BE2C (cell line): ENCODE measurements around the gene DOCK11.

Source experiments
- DNase-seq: peaks from one replicate; pipeline ENCODE4 v3.0.0-alpha.2; 2020
- H3K27me3 ChIP-seq: fragments of 250-450 bp; sonication (Bioruptor Pico); 2 replicates; pipeline ENCODE4 v1.5.1; 2020; ENCODE audit warnings: mild to moderate bottlenecking
- H3K36me3 ChIP-seq: fragments of 250-450 bp; sonication (Bioruptor Pico); 2 replicates; pipeline ENCODE4 v1.5.1; 2020; ENCODE audit warnings: mild to moderate bottlenecking
- H3K4me1 ChIP-seq: fragments of 250-450 bp; sonication (Bioruptor Pico); 2 replicates; pipeline ENCODE4 v1.5.1; 2020
- H3K4me3 ChIP-seq: 2 replicates; pipeline ENCODE4 v1.5.1; 2011; ENCODE audit warnings: low read depth, low read length
- H3K9me3 ChIP-seq: fragments of 250-450 bp; sonication (Bioruptor Pico); 2 replicates; pipeline ENCODE4 v1.5.1; 2020
- TF ChIP-seq, protein P1 (sequence below): IDR thresholded peaks from 2 replicates; pipeline ENCODE4 v1.5.1; 2012; ENCODE audit warnings: mild to moderate bottlenecking, low read depth, low read length

The DOCK11 gene

DNA sequence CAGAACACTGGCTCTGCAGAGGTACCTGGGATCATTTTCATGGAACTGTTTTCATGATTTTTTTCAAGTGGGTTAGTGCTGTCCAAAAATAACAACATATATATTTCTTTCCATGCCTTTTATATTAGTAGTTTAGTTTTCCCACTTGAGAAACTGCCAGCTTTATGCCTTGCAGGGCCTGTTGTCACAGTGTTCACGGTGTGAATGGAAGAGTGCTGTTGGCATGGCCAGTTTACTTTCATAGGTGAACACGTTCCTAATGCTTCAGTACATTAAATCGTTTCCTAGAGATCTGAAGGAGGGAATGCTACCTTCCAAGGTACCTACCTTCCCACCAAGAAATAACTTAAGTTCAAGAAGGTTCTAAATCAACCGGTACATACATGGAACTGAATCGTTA lies 12.6 kb downstream of the DOCK11 start:
- Histone ChIP-seq H3K4me3 (no peak overlapping the region), H3K9me3 (no peaks in the 10 kb centered on the region), H3K36me3 (no peaks in the 10 kb centered on the region), H3K4me1 (no peaks in the 10 kb centered on the region), H3K27me3 (no peaks in the 10 kb centered on the region)
- no peak for DNase-seq
- TF ChIP-seq, protein P1, sequence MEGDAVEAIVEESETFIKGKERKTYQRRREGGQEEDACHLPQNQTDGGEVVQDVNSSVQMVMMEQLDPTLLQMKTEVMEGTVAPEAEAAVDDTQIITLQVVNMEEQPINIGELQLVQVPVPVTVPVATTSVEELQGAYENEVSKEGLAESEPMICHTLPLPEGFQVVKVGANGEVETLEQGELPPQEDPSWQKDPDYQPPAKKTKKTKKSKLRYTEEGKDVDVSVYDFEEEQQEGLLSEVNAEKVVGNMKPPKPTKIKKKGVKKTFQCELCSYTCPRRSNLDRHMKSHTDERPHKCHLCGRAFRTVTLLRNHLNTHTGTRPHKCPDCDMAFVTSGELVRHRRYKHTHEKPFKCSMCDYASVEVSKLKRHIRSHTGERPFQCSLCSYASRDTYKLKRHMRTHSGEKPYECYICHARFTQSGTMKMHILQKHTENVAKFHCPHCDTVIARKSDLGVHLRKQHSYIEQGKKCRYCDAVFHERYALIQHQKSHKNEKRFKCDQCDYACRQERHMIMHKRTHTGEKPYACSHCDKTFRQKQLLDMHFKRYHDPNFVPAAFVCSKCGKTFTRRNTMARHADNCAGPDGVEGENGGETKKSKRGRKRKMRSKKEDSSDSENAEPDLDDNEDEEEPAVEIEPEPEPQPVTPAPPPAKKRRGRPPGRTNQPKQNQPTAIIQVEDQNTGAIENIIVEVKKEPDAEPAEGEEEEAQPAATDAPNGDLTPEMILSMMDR, result no peak

DNA sequence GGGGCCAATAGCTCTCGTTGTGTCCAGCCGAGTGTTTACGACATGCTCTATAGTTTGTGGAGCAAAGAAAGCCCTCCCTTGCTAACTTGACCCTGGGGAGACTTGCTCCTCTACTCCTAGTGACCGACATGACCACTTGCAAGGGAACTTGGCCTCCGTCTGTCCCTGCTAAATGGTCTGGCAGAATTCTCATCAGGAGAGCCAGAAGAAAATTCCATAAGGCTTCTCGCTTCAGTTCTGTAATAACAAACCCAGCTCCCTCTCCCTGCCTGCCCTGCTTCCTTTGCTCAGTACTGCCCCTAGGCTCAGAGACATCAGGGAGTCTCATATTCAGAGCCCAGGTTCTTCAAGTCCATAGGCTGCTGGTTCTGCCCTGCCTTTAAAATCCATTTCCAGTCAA lies 13.0 kb downstream of the DOCK11 start:
- H3K4me1 ChIP-seq, result no peaks in the 10 kb centered on the region

DNA sequence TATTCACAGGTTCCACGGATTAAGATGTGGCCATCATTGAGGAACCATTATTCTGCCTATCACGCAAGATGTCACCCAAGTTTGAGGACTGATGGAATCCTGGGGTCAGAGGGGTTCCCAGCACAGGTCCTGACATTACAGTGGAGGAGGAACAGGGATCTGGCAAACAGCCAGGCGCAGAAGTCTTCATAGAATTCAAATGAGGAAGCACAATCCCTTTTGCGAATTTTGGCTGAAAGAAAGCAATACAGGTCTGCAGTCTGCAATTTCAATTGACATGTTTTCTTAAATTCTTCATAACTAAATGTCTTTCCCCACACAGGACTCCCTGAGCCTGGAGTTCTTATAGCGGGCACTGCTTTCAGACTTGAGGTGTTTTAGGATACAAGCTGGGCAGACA lies 14.5 kb downstream of the DOCK11 start:
- TF ChIP-seq, protein P1, result no peak
- Histone ChIP-seq H3K9me3 (no peaks in the 10 kb centered on the region), H3K27me3 (no peaks in the 10 kb centered on the region), H3K36me3 (no peaks in the 10 kb centered on the region), H3K4me1 (no peaks in the 10 kb centered on the region), H3K4me3 (no peak overlapping the region)
- DNase-seq, result no peak

More for the DNA sequence above, 13.0 kb downstream of the DOCK11 start:
- no peak for DNase-seq
- TF ChIP-seq, protein P1, result no peak
- no peaks in the 10 kb centered on the region for H3K9me3 ChIP-seq
- H3K4me3 ChIP-seq, result no peak overlapping the region
- no peaks in the 10 kb centered on the region for H3K27me3 ChIP-seq
- H3K36me3 ChIP-seq, result no peaks in the 10 kb centered on the region

DNA sequence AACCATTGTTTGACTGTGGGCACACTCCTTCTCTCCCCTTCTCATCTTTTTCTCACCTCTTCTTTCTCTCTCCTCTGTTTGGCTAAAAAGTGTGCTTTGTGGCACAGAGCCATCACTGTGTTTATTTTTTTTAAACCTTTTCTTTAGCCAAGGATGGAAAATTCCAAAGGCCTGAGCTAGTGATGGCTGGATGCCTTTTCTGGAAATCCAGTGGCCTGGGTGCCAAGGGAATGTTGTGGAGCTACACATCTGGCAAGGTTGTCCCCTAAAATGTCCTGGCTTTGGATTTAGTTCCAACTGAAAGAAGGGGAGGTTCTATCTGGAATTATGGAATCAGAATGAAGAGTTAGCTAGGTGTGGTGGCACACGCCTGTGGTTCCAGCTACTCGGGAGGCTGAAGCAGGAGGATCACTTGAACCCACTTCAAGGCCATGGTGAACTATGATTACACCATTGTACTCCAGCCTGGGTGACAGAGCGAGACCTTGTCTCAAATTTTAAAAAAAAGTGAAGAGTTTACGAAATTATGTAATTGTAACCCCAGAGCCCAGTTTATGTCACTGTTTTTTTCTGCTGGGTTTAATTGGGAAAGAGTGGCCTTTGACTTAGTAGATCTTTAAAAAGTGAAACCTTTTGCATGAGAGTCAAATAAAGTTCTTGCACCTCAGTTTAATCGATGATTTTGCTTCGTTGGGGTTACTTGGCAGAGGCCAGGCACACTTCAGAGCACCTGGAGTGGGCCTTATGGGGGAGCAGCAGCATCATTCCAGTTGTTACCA lies 17.7 kb downstream of the DOCK11 start:
- no peaks in the 10 kb centered on the region for H3K9me3 ChIP-seq
- H3K27me3 ChIP-seq, result no peaks in the 10 kb centered on the region
- no peaks in the 10 kb centered on the region for H3K4me1 ChIP-seq
- no peak for DNase-seq
- no peaks in the 10 kb centered on the region for H3K36me3 ChIP-seq
- H3K4me3 ChIP-seq, result no peak overlapping the region
- TF ChIP-seq, protein P1, result no peak

DNA sequence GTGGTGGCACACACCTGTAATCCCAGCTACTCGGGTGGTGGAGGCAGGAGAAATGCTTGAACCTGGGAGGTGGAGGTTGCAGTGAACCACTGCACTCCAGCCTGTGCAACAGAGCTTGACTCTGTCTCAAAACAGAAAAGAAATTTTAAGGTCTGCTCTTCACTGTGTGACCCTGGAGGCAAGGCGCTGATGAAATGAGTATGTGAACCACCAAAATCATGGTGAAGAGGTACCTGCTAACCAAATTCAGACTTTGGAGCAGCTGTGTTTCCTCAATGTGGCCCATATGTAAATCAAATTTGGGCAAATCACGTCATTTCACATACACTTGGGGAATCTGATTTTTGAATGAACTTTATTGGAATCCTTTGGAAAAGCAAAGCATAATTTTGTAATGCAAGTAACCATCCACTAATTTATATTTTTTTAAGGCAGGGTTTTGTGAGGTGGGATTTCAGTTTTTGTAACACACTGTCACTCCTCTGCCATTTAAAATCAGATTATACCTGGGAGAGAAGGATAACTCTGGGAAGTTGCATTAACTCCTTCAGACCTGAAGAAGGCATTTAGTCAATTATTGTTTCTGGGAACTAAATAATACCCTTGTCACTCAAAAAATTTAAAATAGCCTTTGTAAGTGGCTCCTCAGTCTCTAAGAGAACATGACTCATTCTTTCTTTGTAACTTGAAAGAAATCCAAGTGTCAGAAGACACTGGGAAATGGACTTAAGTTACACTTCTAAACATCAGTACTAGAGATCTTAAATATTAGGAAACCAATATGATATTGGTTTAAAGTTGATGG lies 24.0 kb downstream of the DOCK11 start:
- TF ChIP-seq, protein P1, result no peak
- DNase-seq, result no peak
- H3K9me3 ChIP-seq, result no peaks in the 10 kb centered on the region
- no peak overlapping the region for H3K4me3 ChIP-seq
- no peaks in the 10 kb centered on the region for H3K27me3 ChIP-seq
- no peaks in the 10 kb centered on the region for H3K36me3 ChIP-seq
- H3K4me1 ChIP-seq, result no peaks in the 10 kb centered on the region
